HG03175 (cell line): ENCODE results near the gene ENO3.

Experiments used
- ATAC-seq: cut with Tn5 transposase; IDR thresholded peaks from one replicate; pipeline ENCODE4 v1.9.1; 2021; ENCODE audit warnings: mild to moderate bottlenecking, moderate library complexity; ENCODE audit not compliant: unreplicated experiment

ENO3 gene

GRCh38 chr17:4936436-4936835, 14.5 kb upstream of the ENO3 start:
- no peak for ATAC-seq

- no peak for ATAC-seq
Measured at GRCh38 chr17:4937553-4937952, 13.4 kb upstream of the ENO3 start.

- no peak for ATAC-seq
Measured at GRCh38 chr17:4938069-4938491, 12.8 kb upstream of the ENO3 start.

- no peak for ATAC-seq
Measured at GRCh38 chr17:4938688-4939545, 12.0 kb upstream of the ENO3 start.

GRCh38 chr17:4939546-4939795, 11.4 kb upstream of the ENO3 start:
- ATAC-seq, result no peak

GRCh38 chr17:4939796-4940554, 10.9 kb upstream of the ENO3 start, which contains the start of the genes RNF167 and SLC25A11:
TSS of gene RNF167 (plus strand) at chr17:4940268. CDS start at chr17:4940910, 642 bp downstream.
TSS of gene SLC25A11 (minus strand) at chr17:4940046. CDS start at chr17:4939910, 136 bp downstream.
- peak; percentile 81 for ATAC-seq

- ATAC-seq, result no peak
Measured at GRCh38 chr17:4940555-4941318, 10.2 kb upstream of the ENO3 start.

GRCh38 chr17:4941319-4941610, 9.7 kb upstream of the ENO3 start:
- ATAC-seq, result no peak

- ATAC-seq, result no peak
Measured at GRCh38 chr17:4942760-4943508, 8.0 kb upstream of the ENO3 start.

GRCh38 chr17:4944163-4944553, 6.8 kb upstream of the ENO3 start:
- no peak for ATAC-seq

- no peak for ATAC-seq
Measured at GRCh38 chr17:4944554-4945175, 6.3 kb upstream of the ENO3 start.

- no peak for ATAC-seq
Measured at GRCh38 chr17:4945176-4945943, 5.6 kb upstream of the ENO3 start.

GRCh38 chr17:4945944-4946280, 5.0 kb upstream of the ENO3 start:
- no peak for ATAC-seq

GRCh38 chr17:4946312-4946976, 4.5 kb upstream of the ENO3 start:
- no peak for ATAC-seq

GRCh38 chr17:4947010-4947410, 3.9 kb upstream of the ENO3 start:
- no peak for ATAC-seq

GRCh38 chr17:4947411-4948165, 3.3 kb upstream of the ENO3 start:
- no peak for ATAC-seq

- no peak for ATAC-seq
Measured at GRCh38 chr17:4948166-4948930, 2.6 kb upstream of the ENO3 start, which contains the start of gene PFN1. TSS of gene PFN1 (minus strand) at chr17:4948530. CDS start at chr17:4948394, 136 bp downstream.

GRCh38 chr17:4948931-4949320, 2.0 kb upstream of the ENO3 start:
- peak; percentile 39 for ATAC-seq
